ENCODE data around the gene RASGRF1.

RASGRF1 gene

DNA sequence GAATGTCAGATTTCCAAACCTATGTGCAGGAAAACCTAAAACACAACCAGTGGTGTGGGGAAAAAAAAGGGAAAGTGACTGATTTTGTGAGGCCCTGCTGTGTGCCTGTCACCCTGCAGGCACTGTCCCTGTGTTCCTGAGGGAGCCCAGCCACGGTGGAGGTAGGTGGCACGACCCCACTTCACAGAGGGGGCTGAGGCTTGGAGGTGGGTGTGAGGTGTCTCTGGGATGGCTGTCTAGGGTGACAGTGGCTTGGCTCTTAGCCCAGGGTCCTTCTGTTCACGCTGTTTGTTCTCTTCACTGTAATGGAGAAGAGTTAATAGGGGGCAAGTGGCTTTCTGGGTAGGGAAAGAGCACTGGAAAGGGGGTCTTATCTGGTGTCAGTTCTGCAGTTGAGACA lies 22.6 kb downstream of the RASGRF1 start:
- DNase-seq (ENCODE audit: low read depth) = no peak

DNA sequence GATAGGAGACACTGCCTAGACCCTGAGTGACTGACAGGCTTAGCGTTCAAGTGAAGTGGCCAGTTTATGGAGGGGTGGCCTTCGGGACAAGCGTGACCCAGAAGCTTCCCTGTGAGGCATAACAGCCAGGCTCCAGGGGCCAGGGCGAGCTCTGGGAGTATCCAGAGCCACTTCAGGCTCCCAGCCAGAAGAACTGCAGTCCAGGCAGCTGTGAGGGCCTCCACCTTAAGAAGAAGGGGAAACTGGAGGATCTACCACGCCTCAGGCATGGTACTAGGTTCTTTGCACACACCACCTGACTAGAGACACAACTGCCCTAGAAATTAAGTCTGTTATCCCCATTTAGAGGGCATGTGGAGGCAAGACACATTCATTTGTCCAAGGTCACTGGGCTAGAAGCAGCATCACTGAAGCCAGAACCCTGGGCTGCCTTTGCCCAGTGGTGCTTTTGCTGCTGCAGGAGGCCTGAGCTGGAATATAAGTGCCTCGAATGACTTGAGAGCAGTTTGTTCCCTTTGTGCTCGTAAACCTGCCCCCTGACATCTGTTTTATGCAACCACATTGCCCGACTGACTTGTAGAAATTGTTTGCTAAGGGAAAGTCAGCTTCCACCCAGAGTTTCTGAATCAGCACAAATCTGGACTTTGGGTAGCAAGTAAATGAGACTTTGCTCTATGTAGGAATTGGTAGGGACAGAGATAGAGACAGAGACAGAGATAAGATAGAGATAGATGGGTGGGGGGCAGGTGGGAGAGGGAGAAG lies 23.3 kb downstream of the RASGRF1 start:
- DNase-seq (ENCODE audit: low read depth) = no peak

DNA sequence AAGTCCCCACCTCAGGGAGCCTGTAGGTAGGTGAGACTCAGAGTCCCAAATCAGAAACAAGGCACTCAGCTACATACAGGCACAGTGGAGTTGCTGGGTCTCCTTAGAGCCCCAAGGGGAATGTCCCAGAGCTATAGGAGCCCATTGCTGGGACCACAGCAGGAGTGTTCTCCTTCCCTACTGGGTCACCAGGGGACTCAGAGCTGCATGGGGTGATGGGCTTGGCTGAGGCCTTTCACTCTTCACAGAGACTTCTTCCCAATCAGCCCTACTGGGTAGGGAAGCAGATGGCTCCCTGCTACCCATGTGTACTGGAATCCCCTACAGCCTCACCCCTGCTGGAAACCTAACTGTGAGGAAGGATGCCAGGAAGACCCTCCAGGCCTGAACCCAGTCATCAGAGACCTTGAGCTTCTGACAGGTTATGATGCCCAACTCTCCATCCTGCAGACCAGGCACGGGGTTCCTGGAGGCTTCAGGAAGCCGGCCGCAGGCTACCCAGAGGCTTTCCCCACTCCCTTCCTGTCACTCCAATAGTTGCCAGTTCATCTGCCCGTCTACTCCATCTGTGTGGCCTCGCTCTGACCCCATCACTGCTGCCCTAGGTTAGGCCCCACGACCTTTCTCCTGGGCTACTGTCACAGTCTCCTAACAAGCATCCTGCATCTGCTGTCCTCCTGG lies 24.0 kb downstream of the RASGRF1 start:
- DNase-seq (ENCODE audit: low read depth) = no peak

- no peak for DNase-seq (ENCODE audit: low read depth)
These were observed 24.7 kb downstream of the RASGRF1 start for GRCh38 chr15:79065706-79066376.

- no peak for DNase-seq (ENCODE audit: low read depth)
These were observed 25.2 kb downstream of the RASGRF1 start for GRCh38 chr15:79065361-79065705.

- no peak for DNase-seq (ENCODE audit: low read depth)
These were observed 26.1 kb downstream of the RASGRF1 start for GRCh38 chr15:79064496-79064895.

GRCh38 chr15:79060175-79060574 lies 30.4 kb downstream of the RASGRF1 start:
- no peak for DNase-seq (ENCODE audit: low read depth)

DNA sequence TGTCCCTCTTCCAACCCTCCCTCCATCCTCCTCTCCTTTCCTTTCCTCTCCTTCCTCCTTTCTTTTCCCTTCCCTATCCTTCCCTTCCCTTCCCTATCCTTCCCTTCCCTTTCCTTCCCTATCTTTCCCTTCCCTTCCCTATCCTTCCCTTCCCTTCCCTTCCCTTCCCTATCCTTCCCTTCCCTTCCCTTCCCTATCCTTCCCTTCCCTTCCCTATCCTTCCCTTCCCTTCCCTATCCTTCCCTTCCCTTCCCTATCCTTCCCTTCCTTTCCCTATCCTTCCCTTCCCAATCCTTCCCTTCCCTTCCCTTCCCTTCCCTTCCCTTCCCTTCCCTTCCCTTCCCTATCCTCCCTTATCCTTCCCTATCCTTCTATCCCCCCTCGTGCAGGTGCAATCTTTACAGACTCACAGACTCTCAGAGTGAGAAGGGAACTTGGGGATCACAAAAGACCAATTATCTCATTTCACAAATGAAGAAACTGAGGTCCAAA lies 31.5 kb downstream of the RASGRF1 start:
- DNase-seq (ENCODE audit: low read depth) = no peak

DNA sequence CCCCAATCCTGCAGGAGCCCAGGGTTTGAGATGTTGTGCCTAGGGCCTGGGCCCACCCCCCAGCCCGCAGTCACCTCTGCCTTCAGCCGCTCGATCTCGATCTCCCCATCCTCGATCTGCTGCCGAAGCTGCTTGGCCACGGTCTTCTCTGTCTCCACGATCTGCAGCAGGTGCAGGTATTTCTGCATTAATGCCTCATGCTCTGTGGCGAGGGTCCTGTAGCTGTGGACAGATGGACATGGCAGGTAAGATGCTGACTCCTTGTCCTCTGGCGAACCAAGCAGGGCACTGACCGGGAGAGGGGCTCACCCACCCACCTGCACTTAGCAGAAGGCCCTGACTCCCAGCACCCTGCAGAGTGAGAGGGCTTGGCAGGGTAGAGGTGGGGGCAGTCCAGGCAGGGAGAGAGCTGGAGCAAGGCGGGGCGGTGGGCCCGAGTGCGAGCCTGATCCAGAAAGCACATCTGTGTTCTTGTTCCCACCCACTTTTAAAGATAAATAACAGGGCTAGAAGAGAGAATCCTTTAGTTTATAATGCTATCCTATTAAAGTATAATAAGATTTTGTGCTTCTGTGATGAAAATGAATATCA lies 32.2 kb downstream of the RASGRF1 start:
- DNase-seq (ENCODE audit: low read depth) = no peak

- DNase-seq (ENCODE audit: low read depth) = no peak
These were observed 33.5 kb downstream of the RASGRF1 start for GRCh38 chr15:79057050-79057449.

DNA sequence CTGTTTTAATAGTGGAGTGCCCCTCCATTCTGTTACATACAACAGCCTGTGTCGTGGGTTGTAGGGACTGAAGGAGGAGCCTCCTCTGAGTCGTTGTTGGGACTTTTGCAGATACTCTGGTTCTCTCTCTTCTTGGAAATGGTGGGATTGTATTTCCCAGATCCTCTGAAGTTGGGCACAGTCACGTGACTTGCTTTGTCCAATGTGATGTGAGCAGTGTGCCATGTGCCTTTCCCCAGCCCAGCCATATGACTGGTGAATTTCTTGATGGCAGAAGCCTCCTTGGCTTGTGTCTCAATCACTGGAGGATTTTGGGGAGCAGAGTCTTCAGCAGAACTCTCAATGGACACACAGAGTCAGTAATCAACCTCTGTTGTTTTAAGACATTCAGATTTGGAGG lies 36.2 kb downstream of the RASGRF1 start:
- DNase-seq (ENCODE audit: low read depth) = no peak

- no peak for DNase-seq (ENCODE audit: low read depth)
These were observed 36.7 kb downstream of the RASGRF1 start for GRCh38 chr15:79053894-79054293.

DNA sequence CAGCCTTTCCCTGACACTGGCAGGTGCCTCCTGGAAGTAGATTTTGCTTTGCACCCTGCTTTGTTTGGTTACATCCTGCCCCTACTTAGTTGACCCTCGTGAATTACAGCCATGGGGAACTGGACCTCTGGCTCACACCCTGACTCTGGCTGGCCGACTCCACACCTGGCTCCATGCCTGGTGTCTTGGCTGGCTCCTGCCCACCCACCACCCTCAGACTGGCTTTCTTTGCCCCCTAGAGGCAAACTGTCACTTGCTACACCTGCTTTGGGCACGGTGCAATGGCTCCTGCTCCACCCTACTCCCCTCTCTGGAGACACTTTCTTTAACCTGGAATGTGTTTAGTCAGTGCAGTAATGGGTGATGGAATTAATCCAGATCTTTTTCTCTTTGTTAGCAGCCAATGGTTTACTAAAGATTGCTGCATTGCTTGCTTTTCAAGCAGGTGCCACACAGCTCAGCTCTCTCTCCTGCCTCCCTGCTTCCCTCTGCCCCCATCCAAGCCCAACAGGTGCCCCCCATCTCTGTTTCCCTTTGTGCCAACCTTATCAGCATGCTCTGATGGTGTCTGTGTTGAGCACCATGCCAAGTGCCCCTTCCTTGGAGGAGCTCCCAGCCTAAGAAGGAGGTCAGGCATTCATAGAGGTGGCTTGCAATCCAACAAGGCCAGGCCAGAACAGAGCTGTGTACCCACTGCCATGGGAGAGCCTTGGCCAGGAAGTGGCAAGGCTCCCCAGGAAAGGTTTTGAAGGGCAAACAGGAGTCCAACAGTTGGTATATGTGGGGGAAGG lies 38.4 kb downstream of the RASGRF1 start:
- DNase-seq (ENCODE audit: low read depth) = no peak

- no peak for DNase-seq (ENCODE audit: low read depth)
These were observed 39.6 kb downstream of the RASGRF1 start for GRCh38 chr15:79051029-79051428.

GRCh38 chr15:79050341-79050740 lies 40.2 kb downstream of the RASGRF1 start:
- no peak for DNase-seq (ENCODE audit: low read depth)

DNA sequence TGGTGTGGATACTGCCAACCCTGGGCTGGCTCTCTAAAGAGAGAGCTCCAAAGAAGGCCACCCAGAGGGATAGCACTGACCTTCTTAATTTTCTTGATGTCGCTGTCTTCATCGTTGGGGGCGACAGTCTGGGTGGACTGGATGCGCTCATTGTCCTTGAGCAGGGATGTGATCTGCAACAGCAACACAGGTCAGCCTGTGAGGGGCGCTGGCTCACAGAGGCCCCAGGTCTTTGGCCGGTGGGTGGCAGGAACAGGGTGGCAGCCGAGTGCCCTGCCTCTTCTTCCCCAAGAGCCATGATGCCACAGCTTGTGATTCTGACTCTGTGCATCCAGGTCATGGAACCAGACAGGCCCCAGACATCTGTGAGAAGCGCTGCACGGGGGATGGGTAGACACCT lies 41.2 kb downstream of the RASGRF1 start:
- DNase-seq (ENCODE audit: low read depth) = no peak

- DNase-seq (ENCODE audit: low read depth) = no peak
These were observed 42.7 kb downstream of the RASGRF1 start for GRCh38 chr15:79047676-79048439.

GRCh38 chr15:79046691-79047404 lies 43.7 kb downstream of the RASGRF1 start:
- DNase-seq (ENCODE audit: low read depth) = no peak

DNA sequence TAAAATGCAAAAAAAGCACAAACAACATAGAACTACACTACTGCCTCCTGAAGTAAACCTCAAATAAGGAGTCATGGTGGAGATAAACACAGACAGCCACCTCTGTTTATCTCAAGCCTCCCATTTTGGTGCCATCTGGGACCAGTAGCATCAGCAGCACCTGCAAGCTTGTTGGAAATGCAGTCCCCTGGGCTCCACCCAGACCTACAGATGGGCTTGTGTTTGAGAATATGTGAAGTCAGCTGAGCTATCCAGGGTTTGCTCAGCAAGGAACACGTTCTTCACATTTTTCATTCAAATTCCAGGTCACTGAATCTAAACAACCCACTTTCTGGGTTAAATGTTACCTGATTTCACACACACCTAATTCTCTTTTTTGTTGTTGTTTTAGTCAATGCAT lies 45.5 kb downstream of the RASGRF1 start:
- no peak for DNase-seq (ENCODE audit: low read depth)

DNA sequence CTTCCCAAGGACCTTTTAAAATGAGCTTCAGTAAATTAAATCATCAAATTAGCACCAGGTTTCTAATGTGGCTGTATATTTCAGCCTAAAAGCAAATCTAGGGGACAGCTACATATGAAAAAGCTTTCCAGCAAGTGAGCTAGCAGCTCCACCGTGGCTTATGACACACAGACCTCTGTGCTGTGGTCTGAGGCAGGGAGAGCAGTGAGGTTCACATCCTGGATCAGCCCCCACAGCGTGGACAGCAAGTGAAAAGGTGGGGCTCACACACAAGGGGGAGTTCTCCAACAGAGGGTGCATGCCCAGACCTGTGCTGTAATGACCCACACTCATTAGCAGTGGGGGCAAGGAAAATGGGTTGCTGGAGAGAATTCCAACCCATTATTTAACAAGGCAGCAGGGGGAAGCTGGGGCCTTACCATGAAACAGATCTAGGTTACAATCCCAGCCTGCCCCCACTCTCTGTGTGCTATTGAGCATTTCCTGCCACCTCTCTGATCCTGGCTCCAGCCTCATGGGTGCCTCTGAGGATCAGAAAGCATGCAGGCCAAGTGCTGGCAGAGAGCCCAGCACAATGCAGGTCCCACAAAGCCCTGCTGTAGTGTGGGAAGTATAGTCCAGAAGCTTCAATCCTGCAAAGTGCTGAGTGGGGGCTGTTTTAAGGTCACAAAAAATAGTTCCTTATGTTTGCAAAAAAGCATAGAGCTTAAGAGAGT lies 48.2 kb downstream of the RASGRF1 start:
- no peak for DNase-seq (ENCODE audit: low read depth)
